SJCRH30 (cell line): ENCODE data around the gene MYO5A. TPM values are rescaled to one million over a fixed set of nuclear protein-coding genes. Genes with fewer than 3 reads are reported as not detected.
"Not testable (repeated sequence)": the region's sequence is repeated elsewhere in the genome, so short reads cannot be mapped to it uniquely, and the experiment has no call there.

Experiments
- DNase-seq, 2 experiments: peaks; one replicate each; pipeline ENCODE4 v3.0.0-alpha.2; 2015 to 2020
- H3K27ac ChIP-seq: fragments of 250-450 bp; sonication (Bioruptor Pico); 2 replicates; pipeline ENCODE4 v1.5.1; 2020; ENCODE audit warnings: mild to moderate bottlenecking, moderate library complexity
- H3K27me3 ChIP-seq: fragments of 250-450 bp; sonication (Bioruptor Pico); 2 replicates; pipeline ENCODE4 v1.5.1; 2020; ENCODE audit warnings: mild to moderate bottlenecking, moderate library complexity
- H3K36me3 ChIP-seq: fragments of 250-450 bp; sonication (Bioruptor Pico); 2 replicates; pipeline ENCODE4 v1.5.1; 2020; ENCODE audit warnings: mild to moderate bottlenecking, moderate library complexity
- H3K4me1 ChIP-seq: fragments of 250-450 bp; sonication (Bioruptor Pico); 2 replicates; pipeline ENCODE4 v1.5.1; 2020; ENCODE audit warnings: mild to moderate bottlenecking, moderate library complexity
- H3K4me3 ChIP-seq: fragments of 250-450 bp; sonication (Bioruptor Pico); 2 replicates; pipeline ENCODE4 v1.5.1; 2020; ENCODE audit warnings: mild to moderate bottlenecking, moderate library complexity
- H3K9me3 ChIP-seq: fragments of 250-450 bp; sonication (Bioruptor Pico); replicated peaks from 2 replicates; pipeline ENCODE4 v1.5.1; 2020; ENCODE audit warnings: mild to moderate bottlenecking, moderate library complexity
- total RNA-seq: library from RNA; depleted of rRNA; stranded (reverse); fragments of >200 nt; shearing (Covaris generic); gene quantifications from 2 replicates; pipeline ENCODE4 v1.2.3, GENCODE V29; 2014

Gene MYO5A
- total RNA-seq, 1 experiment from 2014 or later = 15.2 TPM

DNA sequence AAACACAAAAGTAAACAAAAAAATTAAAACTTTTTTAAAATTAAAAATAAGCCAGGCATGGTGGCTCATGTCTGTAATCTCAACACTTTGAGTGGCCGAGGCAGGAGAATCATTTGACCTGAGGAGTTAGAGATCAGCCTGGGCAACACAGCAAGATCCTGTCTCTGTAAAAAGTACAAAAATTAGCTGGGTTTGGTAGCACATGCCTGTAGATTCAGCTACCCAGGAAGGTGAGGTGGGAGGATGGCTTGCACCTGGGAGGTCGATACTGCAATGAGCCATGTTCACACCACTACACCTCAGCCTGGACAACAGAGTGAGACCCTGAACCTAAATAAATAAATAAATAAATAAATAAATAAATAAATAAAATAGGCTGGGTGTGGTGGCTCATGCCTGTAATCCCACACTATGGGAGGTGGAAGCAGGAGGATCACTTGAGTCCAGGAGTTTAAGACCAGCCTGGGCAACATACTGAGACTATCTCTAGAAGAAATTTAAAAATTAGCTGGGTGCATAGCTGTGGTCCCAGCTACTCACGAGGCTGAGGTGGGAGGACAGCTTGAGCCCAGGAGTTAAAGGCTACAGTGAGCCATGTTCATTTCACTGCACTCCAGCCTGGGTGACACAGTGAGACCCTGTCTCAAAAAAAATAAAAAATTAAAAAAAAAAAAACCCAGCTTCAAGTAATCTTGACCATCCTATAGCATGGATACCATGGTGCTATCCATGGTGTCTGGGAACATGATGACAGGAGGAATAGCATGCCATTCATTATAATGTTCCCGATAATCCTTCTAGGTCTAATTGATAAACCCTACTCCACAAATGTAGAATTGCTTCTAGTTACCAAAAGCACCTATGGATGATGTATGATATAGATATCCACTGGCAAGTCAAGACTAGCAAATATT is 4.2 kb downstream of the MYO5A start:
- no peaks in the 10 kb centered on the region for H3K36me3 ChIP-seq
- peaks cover 6% of the 10 kb centered on the region for H3K4me1 ChIP-seq
- H3K27me3 ChIP-seq = no peaks in the 10 kb centered on the region
- H3K4me3 ChIP-seq = no peak overlapping the region
- DNase-seq = no peak
- H3K27ac ChIP-seq = no peak overlapping the region
- H3K9me3 ChIP-seq = no peaks in the 10 kb centered on the region

DNA sequence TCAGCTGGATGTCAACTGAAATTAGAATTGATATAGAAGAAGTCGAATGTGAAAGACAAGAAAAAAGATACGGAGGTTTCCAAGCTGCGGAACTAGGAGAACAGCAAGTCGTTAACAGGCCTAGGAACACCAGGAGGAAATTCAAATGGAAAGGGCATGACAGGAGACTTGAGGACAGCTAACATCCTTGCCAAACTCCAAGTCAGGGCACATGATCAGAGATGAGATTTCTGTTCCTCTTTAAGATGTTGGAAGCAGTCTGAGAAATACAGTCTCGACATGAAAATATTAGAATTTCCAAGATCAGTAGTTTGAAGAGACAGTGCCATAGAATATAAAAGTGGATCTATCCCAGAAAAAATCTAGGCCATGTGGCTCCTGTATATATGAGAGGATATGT is 5.0 kb downstream of the MYO5A start:
- Histone ChIP-seq H3K4me3 (no peak overlapping the region), H3K36me3 (no peaks in the 10 kb centered on the region), H3K27ac (no peak overlapping the region)

DNA sequence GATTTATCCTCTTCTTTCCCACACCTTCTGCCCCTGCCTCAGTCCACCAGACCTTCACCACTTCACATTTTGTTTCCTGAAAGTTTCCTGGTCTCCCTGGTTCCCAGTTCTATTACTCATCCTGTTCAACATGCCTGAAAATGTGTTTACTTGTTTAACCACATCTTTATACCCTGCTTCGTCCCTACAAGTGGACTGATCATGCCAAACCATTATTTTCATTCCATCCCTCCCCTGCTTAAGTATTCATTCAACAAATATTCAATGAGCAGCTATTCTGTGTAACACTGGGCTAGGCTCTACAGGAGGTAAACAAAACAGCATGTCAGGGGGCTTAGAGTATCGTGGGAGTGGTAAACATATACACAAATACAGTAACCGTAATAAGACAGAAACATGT is 5.5 kb downstream of the MYO5A start:
- Histone ChIP-seq H3K27me3 (no peaks in the 10 kb centered on the region), H3K4me3 (no peak overlapping the region), H3K36me3 (no peaks in the 10 kb centered on the region), H3K9me3 (no peaks in the 10 kb centered on the region), H3K27ac (no peak overlapping the region), H3K4me1 (peaks cover 6% of the 10 kb centered on the region)
- DNase-seq = no peak

More for the DNA sequence above, 5.0 kb downstream of the MYO5A start:
- no peaks in the 10 kb centered on the region for H3K27me3 ChIP-seq
- H3K9me3 ChIP-seq = no peaks in the 10 kb centered on the region
- no peak for DNase-seq
- peaks cover 6% of the 10 kb centered on the region for H3K4me1 ChIP-seq

DNA sequence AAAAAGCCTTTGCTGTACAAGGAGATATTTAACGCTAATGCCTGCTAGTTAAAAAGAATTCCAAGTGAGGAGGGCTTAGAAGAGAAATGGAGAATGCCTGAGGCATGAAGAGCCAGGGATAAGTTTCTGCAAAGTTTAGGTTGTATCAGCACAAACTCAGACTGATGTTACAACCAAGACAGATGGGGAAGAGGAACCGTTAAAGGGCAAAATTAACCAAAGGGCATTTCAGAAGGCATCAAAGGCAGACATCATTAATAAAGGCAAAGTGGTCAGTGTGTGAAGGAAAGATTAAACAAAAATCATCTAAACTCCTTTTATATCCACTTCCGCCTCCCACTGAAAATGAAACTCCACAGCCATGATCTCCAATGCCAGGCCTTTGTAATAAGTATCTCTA is 7.0 kb downstream of the MYO5A start:
- Histone ChIP-seq H3K9me3 (no peaks in the 10 kb centered on the region), H3K27me3 (no peaks in the 10 kb centered on the region), H3K4me3 (no peak overlapping the region), H3K27ac (no peak overlapping the region), H3K36me3 (no peaks in the 10 kb centered on the region), H3K4me1 (no peaks in the 10 kb centered on the region)
- DNase-seq = no peak

DNA sequence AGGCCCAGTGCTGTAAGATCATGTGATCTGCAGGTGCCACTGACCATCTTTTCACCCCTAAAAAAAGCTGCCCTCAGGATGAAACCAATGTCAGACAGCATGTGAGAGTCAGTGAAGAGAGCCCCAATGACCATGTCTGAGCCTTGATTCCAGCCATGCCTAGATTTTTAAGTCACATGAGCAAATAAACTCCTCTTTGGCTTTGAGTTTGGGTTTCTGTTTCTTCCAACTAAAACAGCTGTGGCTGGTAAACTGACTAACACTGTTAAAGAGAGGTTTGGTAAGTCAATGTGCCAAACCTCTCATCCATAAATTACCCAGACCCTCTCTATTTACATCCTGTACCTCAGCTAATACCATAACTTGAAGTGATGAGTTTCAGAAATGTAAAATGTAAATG is 8.3 kb downstream of the MYO5A start:
- no peaks in the 10 kb centered on the region for H3K36me3 ChIP-seq
- H3K27ac ChIP-seq = no peak overlapping the region
- no peaks in the 10 kb centered on the region for H3K27me3 ChIP-seq
- H3K4me1 ChIP-seq = no peaks in the 10 kb centered on the region
- no peak for DNase-seq
- H3K4me3 ChIP-seq = no peak overlapping the region
- no peaks in the 10 kb centered on the region for H3K9me3 ChIP-seq

DNA sequence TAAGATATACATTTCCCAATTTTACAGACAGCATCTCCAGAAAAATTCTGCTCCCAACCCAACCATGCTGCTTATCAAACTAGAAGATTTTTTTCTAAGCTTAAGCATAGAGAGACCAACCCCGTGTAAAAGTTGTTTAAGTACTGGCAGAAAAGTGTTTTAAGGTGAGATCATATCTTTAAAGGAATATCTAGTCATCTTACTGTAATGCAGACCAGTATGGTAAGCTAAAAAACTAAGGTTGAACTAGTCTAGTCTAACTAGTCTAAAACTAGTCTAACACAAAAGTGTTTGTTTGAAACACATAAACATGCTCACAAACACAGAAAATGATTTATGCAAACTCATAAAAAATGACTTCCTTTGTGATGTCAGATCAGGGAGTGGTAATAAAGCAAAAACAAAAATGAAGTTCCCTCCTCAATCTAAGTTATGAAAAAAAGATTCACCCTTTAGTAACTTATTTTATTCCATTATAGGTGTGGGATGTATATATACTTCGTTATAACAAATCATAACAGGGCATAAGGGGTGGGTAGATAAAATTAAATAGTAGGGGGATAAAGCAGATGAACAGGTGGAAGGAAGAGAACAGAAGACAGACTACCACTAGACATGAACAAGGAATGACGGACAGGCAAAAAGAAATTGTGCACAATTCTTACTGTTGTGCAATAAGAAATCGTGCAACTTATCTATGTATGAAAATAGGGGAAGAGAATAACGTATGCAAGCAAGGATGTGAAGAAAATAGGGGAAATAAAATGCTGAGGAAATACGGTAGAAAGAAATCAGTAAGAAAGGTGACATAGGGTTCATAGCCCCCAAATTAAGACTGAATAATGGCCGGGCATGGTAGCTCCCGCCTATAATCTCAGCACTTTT is 10.0 kb downstream of the MYO5A start:
- no peaks in the 10 kb centered on the region for H3K9me3 ChIP-seq

DNA sequence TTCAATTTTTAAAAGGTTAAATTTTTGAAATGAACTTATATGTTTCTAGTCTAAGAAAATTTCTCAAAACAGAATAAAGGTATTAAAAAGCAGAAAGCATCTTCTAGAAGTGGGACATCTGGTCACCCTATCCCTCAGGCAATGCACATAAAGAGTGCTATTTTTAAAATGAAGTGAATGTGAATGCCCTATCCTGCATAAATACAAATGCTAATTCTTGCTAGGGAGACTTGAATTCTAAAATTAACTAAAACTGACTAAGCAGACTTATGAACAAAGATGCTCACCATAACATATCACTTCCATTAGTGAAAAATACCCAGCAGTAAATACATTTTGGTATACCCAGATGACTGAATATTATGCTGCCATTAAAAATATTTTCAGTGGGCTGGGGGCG is 11.7 kb downstream of the MYO5A start:
- Histone ChIP-seq H3K36me3 (no peaks in the 10 kb centered on the region), H3K4me1 (no peaks in the 10 kb centered on the region), H3K27ac (no peak overlapping the region), H3K4me3 (no peak overlapping the region), H3K9me3 (no peaks in the 10 kb centered on the region), H3K27me3 (no peaks in the 10 kb centered on the region)
- no peak for DNase-seq

More for the DNA sequence above, 10.0 kb downstream of the MYO5A start:
- Histone ChIP-seq H3K36me3 (no peaks in the 10 kb centered on the region), H3K27ac (no peak overlapping the region), H3K4me1 (no peaks in the 10 kb centered on the region), H3K4me3 (no peak overlapping the region), H3K27me3 (no peaks in the 10 kb centered on the region)
- DNase-seq = no peak

DNA sequence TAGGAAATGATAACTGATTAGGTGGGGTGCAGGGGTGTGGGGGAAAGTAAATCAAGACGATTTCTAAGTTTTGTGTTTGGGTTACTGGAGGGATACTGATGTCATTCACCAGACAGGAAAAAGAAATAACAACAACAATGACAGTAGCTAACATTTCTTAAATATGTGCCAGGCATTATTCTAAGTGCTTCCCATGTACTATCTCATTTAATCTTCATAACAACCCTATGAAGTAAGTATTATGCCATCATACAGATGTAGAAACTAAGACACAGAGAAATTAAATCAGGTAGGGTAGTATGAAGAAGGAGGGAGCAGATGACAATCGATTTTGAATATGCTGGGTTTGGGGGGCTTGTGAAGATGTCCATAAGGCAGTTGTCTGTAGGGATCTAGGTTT is 13.3 kb downstream of the MYO5A start:
- H3K27ac ChIP-seq = no peak overlapping the region
- H3K4me1 ChIP-seq = no peaks in the 10 kb centered on the region
- no peaks in the 10 kb centered on the region for H3K9me3 ChIP-seq
- H3K4me3 ChIP-seq = no peak overlapping the region
- DNase-seq = no peak
- H3K27me3 ChIP-seq = no peaks in the 10 kb centered on the region
- no peaks in the 10 kb centered on the region for H3K36me3 ChIP-seq

DNA sequence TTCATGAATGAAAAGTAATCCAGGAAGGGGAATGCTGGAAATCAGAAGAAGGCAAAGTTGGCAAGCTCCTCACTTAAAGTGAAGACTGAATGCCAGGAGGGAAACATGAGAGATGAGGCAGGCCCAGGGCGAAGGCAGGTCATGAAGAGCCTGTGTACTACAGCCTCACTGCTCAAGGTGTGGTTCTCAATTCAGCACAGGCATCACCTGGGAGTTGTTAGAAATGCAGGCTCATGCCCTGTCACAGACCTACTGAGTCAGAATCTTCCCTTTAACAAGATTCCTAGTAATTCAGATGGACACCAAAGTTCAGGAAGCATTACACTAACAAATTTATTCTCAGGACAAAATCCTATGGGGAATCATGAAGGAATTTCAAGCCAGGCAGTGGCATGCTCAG is 14.2 kb downstream of the MYO5A start:
- no peaks in the 10 kb centered on the region for H3K36me3 ChIP-seq
- no peak overlapping the region for H3K27ac ChIP-seq
- no peak for DNase-seq
- no peaks in the 10 kb centered on the region; the same call in 1 of the 2 replicates for H3K4me1 ChIP-seq
- H3K27me3 ChIP-seq = no peaks in the 10 kb centered on the region
- H3K9me3 ChIP-seq = no peaks in the 10 kb centered on the region
- H3K4me3 ChIP-seq = no peak overlapping the region

DNA sequence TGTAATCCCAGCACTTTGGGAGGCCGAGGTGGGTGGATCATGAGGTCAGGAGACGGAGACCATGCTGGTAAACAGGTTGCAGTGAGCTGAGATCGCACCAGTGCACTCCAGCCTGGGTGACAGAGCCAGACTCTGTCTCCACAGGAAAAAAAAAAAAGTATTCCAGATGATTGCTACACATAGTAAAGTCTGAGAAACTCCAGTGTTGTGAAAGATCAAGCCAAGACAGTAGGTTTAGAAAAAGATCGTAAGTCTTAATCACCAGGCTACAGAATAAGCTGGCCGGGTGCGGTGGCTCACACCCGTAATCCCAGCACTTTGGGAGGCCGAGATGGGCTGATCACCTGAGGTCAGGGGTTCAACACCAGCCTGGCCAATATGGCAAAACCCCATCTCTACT is 15.8 kb downstream of the MYO5A start:
- not testable (repeated sequence) for H3K27me3 ChIP-seq, H3K27ac ChIP-seq, H3K4me1 ChIP-seq, H3K4me3 ChIP-seq, H3K36me3 ChIP-seq, H3K9me3 ChIP-seq, DNase-seq

DNA sequence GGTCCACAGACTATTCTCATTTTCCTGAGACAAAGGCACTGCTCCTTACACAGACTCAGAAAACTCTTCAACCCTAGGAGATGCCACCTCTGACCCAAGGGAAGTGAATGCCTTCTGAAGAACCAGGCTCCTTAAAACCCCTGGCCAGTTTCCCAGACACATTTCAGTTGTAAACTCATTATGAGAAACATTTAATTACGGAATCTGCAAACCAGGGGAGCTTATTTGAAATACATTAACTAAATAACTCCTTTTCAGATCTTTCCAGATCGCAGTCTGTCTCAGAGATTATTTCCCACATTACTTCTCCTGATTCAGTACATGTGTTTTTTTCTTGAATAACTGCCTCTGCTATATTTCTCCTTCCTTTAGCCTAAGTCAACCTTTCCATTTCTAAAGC is 17.6 kb downstream of the MYO5A start:
- H3K27ac ChIP-seq = no peak overlapping the region
- no peak overlapping the region for H3K4me3 ChIP-seq
- H3K27me3 ChIP-seq = no peaks in the 10 kb centered on the region
- H3K4me1 ChIP-seq = no peaks in the 10 kb centered on the region; the same call in 1 of the 2 replicates
- no peaks in the 10 kb centered on the region for H3K9me3 ChIP-seq
- DNase-seq = no peak
- H3K36me3 ChIP-seq = no peaks in the 10 kb centered on the region

DNA sequence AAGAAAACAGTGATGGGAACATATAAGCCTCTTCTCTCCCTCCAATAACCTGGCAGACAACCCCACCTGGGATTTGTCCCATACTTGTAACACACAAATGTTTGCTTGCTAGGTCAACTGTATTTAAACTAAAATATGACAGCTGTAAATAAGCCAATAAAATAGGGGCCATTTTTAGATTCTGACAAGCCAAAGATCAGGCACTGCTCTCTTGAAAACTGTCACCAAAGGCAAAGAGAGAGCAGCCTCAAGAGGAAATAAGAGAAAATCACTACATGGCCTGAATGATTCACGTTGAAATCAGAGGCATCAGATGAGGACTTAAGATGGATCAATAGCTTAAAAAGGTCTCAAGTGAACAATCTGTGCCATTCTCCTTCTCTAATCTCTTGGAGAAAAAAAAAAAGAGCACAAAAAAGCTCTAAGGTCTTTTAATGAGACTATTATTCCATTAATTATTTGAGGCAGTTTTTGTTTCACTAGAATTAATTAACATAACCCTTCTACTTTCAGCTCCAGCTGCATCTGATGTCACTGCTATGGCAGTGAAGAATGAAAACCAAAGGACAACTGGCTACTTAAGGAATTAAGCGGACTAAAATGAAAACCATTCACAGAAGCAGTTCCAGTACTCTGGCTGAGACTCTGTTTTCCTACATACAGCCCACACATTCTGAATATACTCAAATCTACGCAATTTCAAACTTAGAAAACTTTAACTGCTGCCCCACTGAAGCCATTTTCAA is 19.0 kb downstream of the MYO5A start:
- no peak overlapping the region for H3K27ac ChIP-seq
- no peaks in the 10 kb centered on the region for H3K9me3 ChIP-seq
- H3K4me3 ChIP-seq = no peak overlapping the region
- H3K36me3 ChIP-seq = no peaks in the 10 kb centered on the region
- no peaks in the 10 kb centered on the region for H3K27me3 ChIP-seq
- H3K4me1 ChIP-seq = no peaks in the 10 kb centered on the region; the same call in 1 of the 2 replicates
- DNase-seq = no peak

DNA sequence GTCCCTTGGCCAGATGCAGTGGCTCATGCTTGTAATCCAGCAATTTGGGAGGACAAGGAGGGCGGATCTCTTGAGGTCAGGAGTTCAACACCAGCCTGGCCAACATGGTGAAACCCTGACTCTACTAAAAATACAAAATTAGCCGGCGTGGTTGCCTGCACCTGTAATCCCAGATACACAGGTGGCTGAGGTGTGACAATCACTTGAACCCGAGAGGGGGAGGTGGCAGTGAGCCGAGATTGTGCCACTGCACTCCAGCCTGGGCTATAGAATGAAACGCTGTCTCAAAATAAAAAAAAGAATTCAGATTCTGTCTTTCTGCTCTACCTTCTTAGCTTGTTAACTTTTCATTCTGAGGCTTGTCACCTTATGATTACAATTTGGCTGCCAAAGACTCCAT is 22.1 kb downstream of the MYO5A start:
- H3K36me3 ChIP-seq = no peaks in the 10 kb centered on the region
- no peaks in the 10 kb centered on the region; the same call in 1 of the 2 replicates for H3K4me1 ChIP-seq
- H3K4me3 ChIP-seq = no peak overlapping the region
- no peaks in the 10 kb centered on the region for H3K27me3 ChIP-seq
- DNase-seq = no peak
- no peak overlapping the region for H3K27ac ChIP-seq
- no peaks in the 10 kb centered on the region for H3K9me3 ChIP-seq

DNA sequence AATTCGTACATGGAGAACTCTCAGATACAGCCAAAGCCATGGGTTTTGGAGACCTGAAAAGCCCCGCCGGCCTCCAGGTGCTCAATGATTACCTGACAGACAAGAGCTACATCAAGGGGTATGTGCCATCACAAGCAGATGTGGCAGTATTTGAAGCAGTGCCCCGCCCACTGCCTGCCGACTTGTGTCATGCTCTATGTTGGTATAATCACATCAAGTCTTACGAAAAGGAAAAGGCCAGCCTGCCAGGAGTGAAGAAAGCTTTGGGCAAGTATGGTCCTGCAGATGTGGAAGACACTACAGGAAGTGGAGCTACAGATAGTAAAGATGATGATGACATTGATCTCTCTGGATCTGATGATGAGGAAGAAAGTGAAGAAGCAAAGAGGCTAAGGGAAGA is 23.5 kb downstream of the MYO5A start:
- no peak overlapping the region for H3K27ac ChIP-seq
- no peaks in the 10 kb centered on the region for H3K36me3 ChIP-seq
- no peaks in the 10 kb centered on the region; the same call in 1 of the 2 replicates for H3K4me1 ChIP-seq
- H3K27me3 ChIP-seq = no peaks in the 10 kb centered on the region
- no peak overlapping the region for H3K4me3 ChIP-seq
- DNase-seq = no peak
- no peaks in the 10 kb centered on the region for H3K9me3 ChIP-seq
